Parathyroid adenoma (tissue), 2 donors: ENCODE results near the gene PARP8.

Source experiments
- H2AFZ ChIP-seq: fragments of 300-600 bp; sonication (generic); one replicate; pipeline ENCODE4 v1.7.0; 2017; ENCODE audit warnings: antibody characterized with exemption, mild to moderate bottlenecking
- H3K27ac ChIP-seq: fragments of 300-600 bp; sonication (generic); one replicate; pipeline ENCODE4 v1.7.0; 2017
- H3K27me3 ChIP-seq: fragments of 300-600 bp; sonication (generic); one replicate; pipeline ENCODE4 v1.7.0; 2017; ENCODE audit warnings: low read length; ENCODE audit not compliant: control insufficient read depth, insufficient read depth
- H3K36me3 ChIP-seq: fragments of 300-600 bp; sonication (generic); one replicate; pipeline ENCODE4 v1.7.0; 2017; ENCODE audit warnings: low read length; ENCODE audit not compliant: control insufficient read depth, insufficient read depth
- H3K4me1 ChIP-seq: fragments of 300-600 bp; sonication (generic); one replicate; pipeline ENCODE4 v1.7.0; 2017; ENCODE audit warnings: control low read depth
- H3K4me2 ChIP-seq: fragments of 300-600 bp; sonication (generic); one replicate; pipeline ENCODE4 v1.7.0; 2017; ENCODE audit warnings: low read length
- H3K4me3 ChIP-seq: fragments of 300-600 bp; sonication (generic); one replicate; pipeline ENCODE4 v1.7.0; 2017; ENCODE audit warnings: low read depth, low read length
- H3K79me2 ChIP-seq: fragments of 300-600 bp; sonication (generic); one replicate; pipeline ENCODE4 v1.7.0; 2017; ENCODE audit warnings: control low read depth
- H3K9ac ChIP-seq: fragments of 300-600 bp; sonication (generic); one replicate; pipeline ENCODE4 v1.7.0; 2017; ENCODE audit warnings: mild to moderate bottlenecking
- H3K9me3 ChIP-seq: fragments of 300-600 bp; sonication (generic); one replicate; pipeline ENCODE4 v1.7.0; 2017; ENCODE audit warnings: low read length; ENCODE audit not compliant: control insufficient read depth
- CTCF ChIP-seq: fragments of 300-600 bp; sonication (generic); IDR thresholded peaks from one replicate; pipeline ENCODE4 v1.7.0; 2017; ENCODE audit warnings: antibody characterized with exemption, mild to moderate bottlenecking
- donor health status: primary hyperparathyroidism.

The PARP8 gene

GRCh38 chr5:50740832-50741231, 74.4 kb downstream of the PARP8 start:
- no peaks in the 10 kb centered on the region for H3K36me3 ChIP-seq
- no peak overlapping the region for H2AFZ ChIP-seq
- no peak overlapping the region for H3K27ac ChIP-seq
- peaks cover 48% of the 10 kb centered on the region for H3K79me2 ChIP-seq
- no peak overlapping the region for H3K4me2 ChIP-seq
- no peaks in the 10 kb centered on the region for H3K27me3 ChIP-seq
- no peak overlapping the region for H3K4me3 ChIP-seq
- TF ChIP-seq CTCF: no peak
- H3K4me1 ChIP-seq: peaks cover 22% of the 10 kb centered on the region
- H3K9ac ChIP-seq: no peak overlapping the region
- H3K9me3 ChIP-seq: no peaks in the 10 kb centered on the region

GRCh38 chr5:50744776-50745175, 78.3 kb downstream of the PARP8 start:
- Histone ChIP-seq H2AFZ (no peak overlapping the region), H3K4me3 (no peak overlapping the region), H3K9ac (no peak overlapping the region), H3K4me1 (peaks cover 10% of the 10 kb centered on the region), H3K36me3 (no peaks in the 10 kb centered on the region), H3K27ac (peak overlapping the region; percentile 25), H3K27me3 (no peaks in the 10 kb centered on the region), H3K4me2 (no peak overlapping the region), H3K79me2 (peaks cover 34% of the 10 kb centered on the region), H3K9me3 (no peaks in the 10 kb centered on the region)
- no peak for TF ChIP-seq CTCF

- TF ChIP-seq CTCF: no peak
- Histone ChIP-seq H3K27ac (no peak overlapping the region), H3K4me2 (no peak overlapping the region)
Observed at GRCh38 chr5:50745221-50745910, 78.9 kb downstream of the PARP8 start.

GRCh38 chr5:50749181-50749580, 82.7 kb downstream of the PARP8 start:
- H3K4me1 ChIP-seq: peaks cover 5% of the 10 kb centered on the region
- no peaks in the 10 kb centered on the region for H3K9me3 ChIP-seq
- H3K4me2 ChIP-seq: no peak overlapping the region
- H2AFZ ChIP-seq: no peak overlapping the region
- peaks cover 12% of the 10 kb centered on the region for H3K79me2 ChIP-seq
- no peaks in the 10 kb centered on the region for H3K27me3 ChIP-seq
- H3K36me3 ChIP-seq: no peaks in the 10 kb centered on the region
- no peak overlapping the region for H3K9ac ChIP-seq
- H3K4me3 ChIP-seq: no peak overlapping the region
- TF ChIP-seq CTCF: no peak
- H3K27ac ChIP-seq: no peak overlapping the region

More at GRCh38 chr5:50745221-50745910, 78.9 kb downstream of the PARP8 start:
- Histone ChIP-seq H3K4me1 (peaks cover 8% of the 10 kb centered on the region), H2AFZ (no peak overlapping the region), H3K79me2 (peaks cover 28% of the 10 kb centered on the region), H3K36me3 (no peaks in the 10 kb centered on the region), H3K9me3 (no peaks in the 10 kb centered on the region), H3K9ac (no peak overlapping the region), H3K27me3 (no peaks in the 10 kb centered on the region), H3K4me3 (no peak overlapping the region)

- Histone ChIP-seq H3K27ac (no peak overlapping the region), H3K4me1 (peaks cover 5% of the 10 kb centered on the region)
- no peak for TF ChIP-seq CTCF
Observed at GRCh38 chr5:50749873-50750272, 83.4 kb downstream of the PARP8 start.

More at GRCh38 chr5:50749873-50750272, 83.4 kb downstream of the PARP8 start:
- Histone ChIP-seq H3K4me2 (no peak overlapping the region), H3K36me3 (no peaks in the 10 kb centered on the region), H2AFZ (no peak overlapping the region), H3K9me3 (no peaks in the 10 kb centered on the region), H3K4me3 (no peak overlapping the region), H3K27me3 (no peaks in the 10 kb centered on the region), H3K79me2 (peaks cover 10% of the 10 kb centered on the region), H3K9ac (no peak overlapping the region)
